ENCODE measurements around the gene ARHGEF12.

DNA sequence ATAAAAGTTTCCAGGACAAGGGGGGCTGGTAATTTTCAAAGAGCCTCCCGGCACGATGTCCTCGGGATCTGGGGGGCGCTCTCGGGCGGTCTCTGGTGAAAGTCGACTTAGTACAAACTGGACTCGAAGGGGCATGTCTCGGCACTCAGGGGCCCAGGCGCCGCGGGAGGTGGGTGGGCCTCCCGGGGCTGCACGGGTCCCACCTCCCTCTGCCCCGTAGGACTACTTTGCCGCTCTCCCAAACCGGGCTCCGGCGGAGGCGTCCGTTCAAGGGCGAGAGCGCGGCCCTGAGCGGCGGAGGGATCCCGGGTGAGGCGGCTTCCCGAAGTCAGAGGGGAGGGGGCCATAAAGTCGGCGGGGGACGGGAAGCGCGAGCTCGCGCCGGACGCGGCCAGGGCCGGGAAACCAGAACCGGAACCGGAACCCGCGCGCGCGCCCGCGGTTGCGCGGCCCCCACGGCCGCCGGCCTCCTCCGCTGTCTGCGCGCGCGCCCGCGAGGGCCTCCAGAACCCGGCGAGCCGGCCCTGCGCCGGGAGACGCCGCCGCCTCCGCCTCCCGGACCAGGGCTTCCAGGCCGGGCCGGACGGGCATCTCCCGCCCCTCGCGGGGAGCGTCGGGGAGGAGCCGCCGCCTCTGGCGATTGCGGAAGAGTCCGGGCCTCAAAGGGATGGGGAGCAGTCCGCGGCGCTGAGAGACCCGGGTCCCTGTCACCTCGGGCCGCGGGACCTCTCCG lies at the start of gene ARHGEF12:
- no peak for TF ChIP-seq PKNOX1 (IDR thresholded peaks at IDR 0.05)
- no peak; the same call in 1 of the 2 replicates for TF ChIP-seq CTBP1 (IDR thresholded peaks at IDR 0.05; ENCODE audit: borderline replicate concordance)
